Measurements from ENCODE around the gene PLCH1.

PLCH1 gene

DNA sequence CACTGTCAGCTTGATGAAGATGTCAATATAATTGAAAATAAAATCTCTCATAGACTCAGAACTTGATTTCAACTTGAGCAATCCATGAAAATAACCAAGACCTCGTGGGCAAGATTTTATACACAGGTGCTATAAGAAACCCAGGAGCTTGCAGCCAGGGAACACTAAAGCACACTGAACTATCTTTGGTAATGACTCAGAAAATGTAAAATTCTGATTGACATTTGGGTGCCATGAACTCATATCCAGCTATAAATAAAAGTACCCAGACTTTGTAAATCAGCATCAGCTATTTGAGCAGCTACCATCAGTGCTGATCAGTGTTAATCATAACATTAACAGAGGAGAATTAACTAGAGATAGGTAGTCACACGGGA, 61.5 kb downstream of the PLCH1 start:
- TF ChIP-seq, protein P1, sequence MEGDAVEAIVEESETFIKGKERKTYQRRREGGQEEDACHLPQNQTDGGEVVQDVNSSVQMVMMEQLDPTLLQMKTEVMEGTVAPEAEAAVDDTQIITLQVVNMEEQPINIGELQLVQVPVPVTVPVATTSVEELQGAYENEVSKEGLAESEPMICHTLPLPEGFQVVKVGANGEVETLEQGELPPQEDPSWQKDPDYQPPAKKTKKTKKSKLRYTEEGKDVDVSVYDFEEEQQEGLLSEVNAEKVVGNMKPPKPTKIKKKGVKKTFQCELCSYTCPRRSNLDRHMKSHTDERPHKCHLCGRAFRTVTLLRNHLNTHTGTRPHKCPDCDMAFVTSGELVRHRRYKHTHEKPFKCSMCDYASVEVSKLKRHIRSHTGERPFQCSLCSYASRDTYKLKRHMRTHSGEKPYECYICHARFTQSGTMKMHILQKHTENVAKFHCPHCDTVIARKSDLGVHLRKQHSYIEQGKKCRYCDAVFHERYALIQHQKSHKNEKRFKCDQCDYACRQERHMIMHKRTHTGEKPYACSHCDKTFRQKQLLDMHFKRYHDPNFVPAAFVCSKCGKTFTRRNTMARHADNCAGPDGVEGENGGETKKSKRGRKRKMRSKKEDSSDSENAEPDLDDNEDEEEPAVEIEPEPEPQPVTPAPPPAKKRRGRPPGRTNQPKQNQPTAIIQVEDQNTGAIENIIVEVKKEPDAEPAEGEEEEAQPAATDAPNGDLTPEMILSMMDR (IDR thresholded peaks at IDR 0.05; ENCODE audit: insufficient read depth, low read length, poor library complexity, severe bottlenecking): no peak
- no peaks in the 10 kb centered on the region; the same call in none of the 2 replicates for H3K27me3 ChIP-seq (replicated peaks; ENCODE audit: control insufficient read depth, insufficient read depth, low read length)
- no peaks in the 10 kb centered on the region for H3K36me3 ChIP-seq (ENCODE audit: control insufficient read depth, insufficient read depth, low read length)
- no peak overlapping the region for H3K4me3 ChIP-seq (replicated peaks; ENCODE audit: low read depth, low read length)
- no peak for DNase-seq (ENCODE audit: extremely low read depth, insufficient read length)

DNA sequence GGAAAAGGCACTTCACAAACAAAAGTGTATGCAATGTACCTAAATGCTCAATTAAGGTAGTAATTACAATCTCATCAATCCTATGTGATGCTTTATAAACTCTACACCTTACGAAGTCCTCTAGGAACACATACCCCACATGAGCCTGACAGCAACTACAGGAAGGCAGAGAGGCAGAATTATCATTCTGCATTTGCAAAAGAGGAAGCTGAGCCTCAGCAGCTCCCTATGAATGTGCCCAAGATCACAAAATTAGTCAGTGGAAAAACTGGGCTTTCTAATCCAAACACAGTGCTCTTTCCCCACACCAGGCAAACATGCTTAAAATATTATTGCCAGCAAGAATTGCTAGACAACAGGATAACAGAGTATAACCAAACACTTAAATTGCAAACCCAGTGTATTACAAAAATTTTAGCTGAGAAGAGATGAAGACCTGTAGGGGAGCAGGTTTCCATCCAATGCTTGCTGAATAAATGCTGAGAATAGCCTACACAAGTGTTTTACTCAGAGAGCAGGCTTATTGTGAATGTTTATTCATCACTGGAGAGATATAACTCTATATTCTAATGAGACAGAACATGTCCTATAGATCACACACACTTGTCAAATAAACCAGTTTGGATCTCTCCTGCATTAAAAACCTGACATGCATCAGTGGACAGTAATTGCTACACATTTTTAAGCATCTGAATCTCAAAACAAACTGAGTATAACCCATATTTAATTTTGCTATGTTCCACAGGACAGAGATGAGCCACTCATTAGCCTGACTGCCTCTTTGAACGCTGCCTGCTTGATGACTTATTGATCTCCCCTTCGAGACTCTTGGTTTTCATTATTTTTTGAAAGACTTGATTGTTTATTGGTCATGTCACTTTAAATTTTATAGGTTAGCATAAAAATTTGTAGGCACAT, 62.2 kb downstream of the PLCH1 start:
- Histone ChIP-seq H3K36me3 (ENCODE audit: control insufficient read depth, insufficient read depth, low read length) (no peaks in the 10 kb centered on the region), H3K4me3 (replicated peaks; ENCODE audit: low read depth, low read length) (no peak overlapping the region), H3K27me3 (replicated peaks; ENCODE audit: control insufficient read depth, insufficient read depth, low read length) (no peaks in the 10 kb centered on the region; the same call in none of the 2 replicates)
- TF ChIP-seq, protein P1 (IDR thresholded peaks at IDR 0.05; ENCODE audit: insufficient read depth, low read length, poor library complexity, severe bottlenecking): no peak
- DNase-seq (ENCODE audit: extremely low read depth, insufficient read length): no peak

DNA sequence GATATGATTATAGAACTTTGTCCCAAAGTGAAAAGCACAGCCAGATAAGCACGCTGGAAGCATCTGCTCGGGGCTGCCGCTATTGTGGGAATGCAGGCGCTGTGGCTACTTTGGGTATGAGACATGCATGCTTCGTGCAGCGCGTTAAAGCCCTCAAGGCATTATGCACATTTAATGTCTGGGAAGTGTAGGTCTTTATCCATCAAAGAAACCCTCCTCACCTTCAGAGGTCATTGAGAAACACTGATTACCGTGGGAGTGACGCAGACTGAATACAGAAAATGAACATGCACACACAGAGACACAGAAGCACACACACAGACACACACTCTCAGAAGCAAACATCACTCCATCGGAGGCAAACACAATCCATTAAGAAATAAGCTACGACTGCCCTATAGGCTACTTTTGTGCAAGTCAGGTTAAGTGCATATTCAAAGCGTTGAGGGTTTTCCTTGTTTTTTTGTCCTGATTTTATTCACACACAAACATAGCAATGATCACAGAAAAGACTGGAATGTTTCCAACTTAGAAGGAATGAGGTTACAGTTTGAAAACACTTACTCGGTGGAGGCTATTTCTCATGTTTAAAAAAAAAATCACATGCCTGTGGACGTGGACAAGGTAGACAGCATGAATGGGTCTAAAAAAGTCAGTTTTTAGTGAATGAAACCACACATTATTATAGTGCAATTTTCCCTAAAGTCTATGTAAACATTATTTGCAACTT, 68.5 kb downstream of the PLCH1 start:
- Histone ChIP-seq H3K36me3 (ENCODE audit: control insufficient read depth, insufficient read depth, low read length) (no peaks in the 10 kb centered on the region), H3K4me3 (replicated peaks; ENCODE audit: low read depth, low read length) (no peak overlapping the region), H3K27me3 (replicated peaks; ENCODE audit: control insufficient read depth, insufficient read depth, low read length) (no peaks in the 10 kb centered on the region; the same call in 1 of the 2 replicates)
- TF ChIP-seq, protein P1 (IDR thresholded peaks at IDR 0.05; ENCODE audit: insufficient read depth, low read length, poor library complexity, severe bottlenecking): no peak
- no peak for DNase-seq (ENCODE audit: extremely low read depth, insufficient read length)

DNA sequence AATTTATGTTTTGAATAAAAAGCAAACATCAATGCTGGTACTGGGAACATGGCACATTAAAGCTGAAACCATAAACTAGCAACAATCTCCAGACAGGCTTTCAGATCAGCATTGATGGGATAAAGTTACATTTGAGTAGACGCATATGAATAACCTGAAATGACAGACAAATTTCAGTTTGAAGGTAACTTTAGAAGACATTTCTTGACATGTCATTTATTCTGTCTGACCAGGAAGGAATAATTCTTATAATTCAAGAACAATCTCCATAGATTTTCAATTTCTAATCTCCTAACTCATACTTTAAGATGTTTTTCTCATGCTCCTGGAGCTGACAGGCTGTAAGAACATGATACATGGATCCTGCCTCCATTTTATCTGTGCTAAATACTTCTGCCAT, 69.8 kb downstream of the PLCH1 start:
- DNase-seq (ENCODE audit: extremely low read depth, insufficient read length): no peak
- Histone ChIP-seq H3K27me3 (replicated peaks; ENCODE audit: control insufficient read depth, insufficient read depth, low read length) (no peaks in the 10 kb centered on the region; the same call in 1 of the 2 replicates), H3K36me3 (ENCODE audit: control insufficient read depth, insufficient read depth, low read length) (no peaks in the 10 kb centered on the region), H3K4me3 (replicated peaks; ENCODE audit: low read depth, low read length) (no peak overlapping the region)
- TF ChIP-seq, protein P1 (IDR thresholded peaks at IDR 0.05; ENCODE audit: insufficient read depth, low read length, poor library complexity, severe bottlenecking): no peak

DNA sequence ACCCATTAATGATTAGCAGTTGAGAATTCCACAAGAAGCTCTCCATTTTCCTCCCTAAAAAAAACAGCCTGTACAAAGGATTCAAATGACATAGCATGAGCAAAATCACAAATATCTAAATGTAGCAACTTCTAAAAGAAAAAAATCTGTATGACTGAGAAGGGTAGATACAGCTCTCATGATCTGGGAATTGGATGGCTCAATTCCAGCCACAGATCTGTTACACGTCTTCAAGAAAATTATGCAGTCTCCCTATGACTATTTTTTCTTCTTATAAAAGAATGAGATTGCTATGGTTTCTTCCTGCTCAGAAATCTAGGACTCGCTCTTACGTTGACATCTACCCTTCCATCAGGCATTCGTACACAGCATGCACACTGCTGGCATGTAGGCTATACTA, 71.5 kb downstream of the PLCH1 start:
- no peaks in the 10 kb centered on the region; the same call in 1 of the 2 replicates for H3K27me3 ChIP-seq (replicated peaks; ENCODE audit: control insufficient read depth, insufficient read depth, low read length)
- TF ChIP-seq, protein P1 (IDR thresholded peaks at IDR 0.05; ENCODE audit: insufficient read depth, low read length, poor library complexity, severe bottlenecking): no peak
- no peak for DNase-seq (ENCODE audit: extremely low read depth, insufficient read length)
- H3K36me3 ChIP-seq (ENCODE audit: control insufficient read depth, insufficient read depth, low read length): no peaks in the 10 kb centered on the region
- no peak overlapping the region for H3K4me3 ChIP-seq (replicated peaks; ENCODE audit: low read depth, low read length)
